ENCODE data around the gene ESPN. TPM values are rescaled to one million over a fixed set of nuclear protein-coding genes. Genes with fewer than 3 reads are reported as not detected.

ESPN gene
- total RNA-seq, 1 donor from 2014 or later, result 1.6 TPM

GRCh38 chr1:6496365-6496721 is 71.8 kb downstream of the ESPN start:
- no peaks in the 10 kb centered on the region for H3K36me3 Mint-ChIP-seq
- peaks cover 37% of the 10 kb centered on the region for H3K4me1 Mint-ChIP-seq
- H3K27me3 Mint-ChIP-seq (ENCODE audit: low read depth), result no peaks in the 10 kb centered on the region
- H3K27ac Mint-ChIP-seq, result no peak overlapping the region
- no peaks in the 10 kb centered on the region for H3K9me3 Mint-ChIP-seq
- H3K4me3 Mint-ChIP-seq, result peak overlapping the region; percentile 75
- no peak for TF ChIP-seq CTCF (IDR thresholded peaks at IDR 0.05; ENCODE audit: unreplicated experiment)
- no peak for DNase-seq (ENCODE audit: low spot score in 2 of 2, unreplicated experiment in 2 of 2)

GRCh38 chr1:6496890-6497214 is 72.3 kb downstream of the ESPN start:
- no peak for DNase-seq (ENCODE audit: low spot score in 2 of 2, unreplicated experiment in 2 of 2)
- Mint-ChIP-seq H3K4me1 (peaks cover 32% of the 10 kb centered on the region), H3K27ac (no peak overlapping the region), H3K27me3 (ENCODE audit: low read depth) (no peaks in the 10 kb centered on the region), H3K4me3 (peak overlapping the region; percentile 75), H3K9me3 (no peaks in the 10 kb centered on the region), H3K36me3 (no peaks in the 10 kb centered on the region)
- no peak for TF ChIP-seq CTCF (IDR thresholded peaks at IDR 0.05; ENCODE audit: unreplicated experiment)

- no peaks in the 10 kb centered on the region for H3K9me3 Mint-ChIP-seq
- peak; percentile 52 to 67 for DNase-seq (ENCODE audit: low spot score in 2 of 2, unreplicated experiment in 2 of 2)
- H3K27ac Mint-ChIP-seq, result no peak overlapping the region
- peaks cover 30% of the 10 kb centered on the region for H3K4me1 Mint-ChIP-seq
- no peaks in the 10 kb centered on the region for H3K27me3 Mint-ChIP-seq (ENCODE audit: low read depth)
- no peaks in the 10 kb centered on the region for H3K36me3 Mint-ChIP-seq
- no peak for TF ChIP-seq CTCF (IDR thresholded peaks at IDR 0.05; ENCODE audit: unreplicated experiment)
- peak overlapping the region; percentile 75 for H3K4me3 Mint-ChIP-seq
Observed at GRCh38 chr1:6497215-6497866, 72.8 kb downstream of the ESPN start.

- no peaks in the 10 kb centered on the region for H3K36me3 Mint-ChIP-seq
- peaks cover 29% of the 10 kb centered on the region for H3K4me1 Mint-ChIP-seq
- no peaks in the 10 kb centered on the region for H3K27me3 Mint-ChIP-seq (ENCODE audit: low read depth)
- peak overlapping the region; percentile 72 for H3K4me3 Mint-ChIP-seq
- DNase-seq (ENCODE audit: low spot score in 2 of 2, unreplicated experiment in 2 of 2), result no peak
- H3K9me3 Mint-ChIP-seq, result no peaks in the 10 kb centered on the region
- no peak overlapping the region for H3K27ac Mint-ChIP-seq
- TF ChIP-seq CTCF (IDR thresholded peaks at IDR 0.05; ENCODE audit: unreplicated experiment), result no peak
Observed at GRCh38 chr1:6497867-6498575, 73.4 kb downstream of the ESPN start.

GRCh38 chr1:6498576-6499111 is 74.1 kb downstream of the ESPN start:
- no peak for TF ChIP-seq CTCF (IDR thresholded peaks at IDR 0.05; ENCODE audit: unreplicated experiment)
- DNase-seq (ENCODE audit: low spot score in 2 of 2, unreplicated experiment in 2 of 2), result no peak
- peaks cover 29% of the 10 kb centered on the region for H3K4me1 Mint-ChIP-seq
- H3K4me3 Mint-ChIP-seq, result peak overlapping the region; percentile 32
- no peaks in the 10 kb centered on the region for H3K27me3 Mint-ChIP-seq (ENCODE audit: low read depth)
- H3K36me3 Mint-ChIP-seq, result no peaks in the 10 kb centered on the region
- no peaks in the 10 kb centered on the region for H3K9me3 Mint-ChIP-seq
- H3K27ac Mint-ChIP-seq, result no peak overlapping the region

Measured in mesothelial cell of epicardium (in vitro differentiated cells).